Vagina (tissue), 2 donors: ENCODE results near the gene NMNAT3.

ENCODE experiments used
- POLR2A ChIP-seq, 2 donors: fragments of 450-650 bp; IDR thresholded peaks; one replicate each; pipeline ENCODE4 v1.6.1; 2017; ENCODE audit warnings: antibody characterized with exemption in 2 of 2, mild to moderate bottlenecking in 2 of 2, moderate library complexity in 2 of 2
- POLR2AphosphoS5 ChIP-seq, 2 donors: sonication (generic); formaldehyde crosslinking; IDR thresholded peaks; one replicate each; pipeline ENCODE4 v1.9.0; 2017; ENCODE audit warnings: antibody characterized with exemption in 2 of 2, mild to moderate bottlenecking in 2 of 2, low read depth in 1 of 2; ENCODE audit not compliant: insufficient read depth in 1 of 2
- TF ChIP-seq, protein P1 (sequence below), 3 experiments: fragments of 450-650 bp in 2 of 3; fragments of 200-600 bp in 1 of 3; sonication (generic) in 1 of 3; IDR thresholded peaks; one replicate each; pipeline ENCODE4 v1.5.1; 2017 to 2019; ENCODE audit warnings: antibody characterized with exemption in 3 of 3, mild to moderate bottlenecking in 2 of 3, moderate library complexity in 2 of 3

DNA sequence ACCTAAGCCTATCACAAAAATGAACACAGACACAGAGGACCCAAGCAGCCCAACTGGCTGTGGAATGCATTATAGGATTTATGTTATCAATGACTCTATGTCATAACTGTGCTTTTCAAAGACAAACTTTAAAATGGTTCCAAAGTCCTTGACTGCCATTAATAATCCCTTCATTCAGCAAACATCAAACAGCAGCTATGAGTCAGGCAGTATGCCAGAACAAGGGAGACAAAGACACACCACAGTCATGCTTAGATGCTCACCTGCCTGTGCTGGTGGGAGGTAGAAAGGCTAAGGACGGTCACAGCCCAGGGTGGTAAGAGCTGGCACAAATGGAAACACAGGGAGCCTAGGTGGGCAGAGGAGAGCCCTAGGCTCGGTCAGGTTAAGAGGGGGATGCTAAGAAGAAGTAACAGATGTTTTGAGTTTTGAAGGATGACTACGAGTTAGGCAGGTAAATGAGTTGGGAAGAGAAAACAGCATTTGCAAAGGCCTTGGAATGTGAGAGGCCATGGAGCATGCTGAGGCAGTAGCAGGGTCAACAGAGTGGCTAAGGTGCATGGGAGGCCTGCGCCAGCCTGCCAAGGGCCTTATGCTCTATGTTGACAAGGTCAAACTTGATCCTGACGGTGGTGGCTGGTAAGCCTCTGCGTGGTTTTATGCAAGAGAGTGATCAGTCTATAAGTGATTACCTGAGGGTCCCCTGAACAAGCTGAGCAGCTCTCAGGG, 23.0 kb downstream of the NMNAT3 start:
- no peak for TF ChIP-seq POLR2A (IDR thresholded peaks at IDR 0.05)
- TF ChIP-seq, protein P1, sequence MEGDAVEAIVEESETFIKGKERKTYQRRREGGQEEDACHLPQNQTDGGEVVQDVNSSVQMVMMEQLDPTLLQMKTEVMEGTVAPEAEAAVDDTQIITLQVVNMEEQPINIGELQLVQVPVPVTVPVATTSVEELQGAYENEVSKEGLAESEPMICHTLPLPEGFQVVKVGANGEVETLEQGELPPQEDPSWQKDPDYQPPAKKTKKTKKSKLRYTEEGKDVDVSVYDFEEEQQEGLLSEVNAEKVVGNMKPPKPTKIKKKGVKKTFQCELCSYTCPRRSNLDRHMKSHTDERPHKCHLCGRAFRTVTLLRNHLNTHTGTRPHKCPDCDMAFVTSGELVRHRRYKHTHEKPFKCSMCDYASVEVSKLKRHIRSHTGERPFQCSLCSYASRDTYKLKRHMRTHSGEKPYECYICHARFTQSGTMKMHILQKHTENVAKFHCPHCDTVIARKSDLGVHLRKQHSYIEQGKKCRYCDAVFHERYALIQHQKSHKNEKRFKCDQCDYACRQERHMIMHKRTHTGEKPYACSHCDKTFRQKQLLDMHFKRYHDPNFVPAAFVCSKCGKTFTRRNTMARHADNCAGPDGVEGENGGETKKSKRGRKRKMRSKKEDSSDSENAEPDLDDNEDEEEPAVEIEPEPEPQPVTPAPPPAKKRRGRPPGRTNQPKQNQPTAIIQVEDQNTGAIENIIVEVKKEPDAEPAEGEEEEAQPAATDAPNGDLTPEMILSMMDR (IDR thresholded peaks at IDR 0.05): no peak
- TF ChIP-seq POLR2AphosphoS5 (IDR thresholded peaks at IDR 0.05; ENCODE audit: insufficient read depth in 1 of 2, low read depth in 1 of 2): no peak
